HG02884 (cell line): ENCODE measurements around the gene MED13L.
A peak's percentile ranks its signal among the peaks of the same experiment; 100 is the strongest.

ENCODE experiments used
- ATAC-seq: cut with Tn5 transposase; IDR thresholded peaks from one replicate; pipeline ENCODE4 v1.9.1; 2021; ENCODE audit warnings: mild to moderate bottlenecking, moderate library complexity; ENCODE audit not compliant: unreplicated experiment

MED13L gene

GRCh38 chr12:116280595-116281290 lies 3.2 kb upstream of the MED13L start:
- ATAC-seq = no peak

GRCh38 chr12:116278667-116279066 lies 1.2 kb upstream of the MED13L start:
- ATAC-seq = no peak

GRCh38 chr12:116278279-116278626 lies 760 bp upstream of the MED13L start:
- ATAC-seq = no peak

GRCh38 chr12:116276652-116277466 lies 634 bp downstream of the MED13L start:
- peak; percentile 12 for ATAC-seq

- ATAC-seq = no peak
These were observed 2.7 kb downstream of the MED13L start for GRCh38 chr12:116274551-116275375.

- no peak for ATAC-seq
These were observed 3.5 kb downstream of the MED13L start for GRCh38 chr12:116273813-116274550.

- no peak for ATAC-seq
These were observed 9.5 kb downstream of the MED13L start for GRCh38 chr12:116267948-116268347.

- no peak for ATAC-seq
These were observed 10.7 kb downstream of the MED13L start for GRCh38 chr12:116266631-116267349.

- ATAC-seq = no peak
These were observed 11.3 kb downstream of the MED13L start for GRCh38 chr12:116266168-116266601.

GRCh38 chr12:116265351-116266147 lies 11.9 kb downstream of the MED13L start:
- ATAC-seq = no peak

- ATAC-seq = no peak
These were observed 12.9 kb downstream of the MED13L start for GRCh38 chr12:116264525-116265070.

GRCh38 chr12:116263844-116264243 lies 13.6 kb downstream of the MED13L start:
- no peak for ATAC-seq

- no peak for ATAC-seq
These were observed 14.1 kb downstream of the MED13L start for GRCh38 chr12:116263431-116263830.

GRCh38 chr12:116262741-116263140 lies 14.8 kb downstream of the MED13L start:
- no peak for ATAC-seq

GRCh38 chr12:116261525-116262100 lies 15.9 kb downstream of the MED13L start:
- ATAC-seq = no peak

- ATAC-seq = no peak
These were observed 17.5 kb downstream of the MED13L start for GRCh38 chr12:116259800-116260577.

GRCh38 chr12:116257826-116258225 lies 19.7 kb downstream of the MED13L start:
- no peak for ATAC-seq

- no peak for ATAC-seq
These were observed 20.3 kb downstream of the MED13L start for GRCh38 chr12:116257215-116257614.
